Stimulated activated CD8-positive, alpha-beta memory T cell treated with anti-CD3 and anti-CD28 coated beads, Interleukin-7, amount 100 ng/mL, for 48 hours (primary cell): ENCODE results near the gene KRT77.
"Not testable (repeated sequence)": the region's sequence is repeated elsewhere in the genome, so short reads cannot be mapped to it uniquely, and the experiment has no call there.

Experiments used
- DNase-seq, 2 donors: peaks; one replicate each; pipeline ENCODE4 v3.0.0-alpha.2; 2020; ENCODE audit warnings: low read depth in 1 of 2; ENCODE audit errors: extremely low read depth in 1 of 2

The KRT77 gene

GRCh38 chr12:52724384-52724783 lies 21.1 kb upstream of the KRT77 start:
- DNase-seq = no peak

- DNase-seq = no peak
Measured at GRCh38 chr12:52722680-52723079, 19.4 kb upstream of the KRT77 start.

- DNase-seq = no peak
Measured at GRCh38 chr12:52721838-52722470, 18.6 kb upstream of the KRT77 start.

- no peak for DNase-seq
Measured at GRCh38 chr12:52720365-52720886, 17.1 kb upstream of the KRT77 start.

GRCh38 chr12:52716061-52716460 lies 12.7 kb upstream of the KRT77 start:
- no peak for DNase-seq

- DNase-seq = no peak
Measured at GRCh38 chr12:52715416-52715815, 12.1 kb upstream of the KRT77 start.

- no peak for DNase-seq
Measured at GRCh38 chr12:52714887-52715281, 11.6 kb upstream of the KRT77 start.

- peak; percentile 2 to 29 for DNase-seq
Measured at GRCh38 chr12:52713960-52714886, 10.9 kb upstream of the KRT77 start.

- DNase-seq = not testable (repeated sequence)
Measured at GRCh38 chr12:52712122-52712521, 8.8 kb upstream of the KRT77 start.

GRCh38 chr12:52710730-52711129 lies 7.4 kb upstream of the KRT77 start:
- DNase-seq = no peak

- DNase-seq = no peak
Measured at GRCh38 chr12:52708010-52708409, 4.7 kb upstream of the KRT77 start.

GRCh38 chr12:52704464-52704863 lies 1.1 kb upstream of the KRT77 start:
- no peak for DNase-seq

GRCh38 chr12:52703878-52704277 lies 554 bp upstream of the KRT77 start:
- DNase-seq = no peak

- DNase-seq = no peak
Measured at GRCh38 chr12:52702338-52702737, 986 bp downstream of the KRT77 start.

GRCh38 chr12:52701281-52701680 lies 2.0 kb downstream of the KRT77 start:
- no peak for DNase-seq

- no peak for DNase-seq
Measured at GRCh38 chr12:52699960-52700359, 3.4 kb downstream of the KRT77 start.

GRCh38 chr12:52699373-52699772 lies 4.0 kb downstream of the KRT77 start:
- DNase-seq = no peak

- no peak for DNase-seq
Measured at GRCh38 chr12:52698651-52699340, 4.5 kb downstream of the KRT77 start.

GRCh38 chr12:52697058-52697582 lies 6.2 kb downstream of the KRT77 start:
- DNase-seq = no peak

- no peak for DNase-seq
Measured at GRCh38 chr12:52696588-52696987, 6.7 kb downstream of the KRT77 start.

- no peak for DNase-seq
Measured at GRCh38 chr12:52695039-52695438, 8.3 kb downstream of the KRT77 start.
